IMR-90 (cell line): ENCODE data around the gene FGF21. TPM values are rescaled to one million over a fixed set of nuclear protein-coding genes. Genes with fewer than 3 reads are reported as not detected.
A peak's percentile ranks its signal among the peaks of the same experiment; 100 is the strongest.

Source experiments
- ATAC-seq: fragments of 200-7000 bp; cut with Tn5 transposase; 2 replicates; pipeline ENCODE4 v1.9.1; 2020; ENCODE audit warnings: low read depth, mild to moderate bottlenecking, moderate library complexity
- BruUV-seq: library from RNA; stranded (reverse); fragments of 400-500 nt; replicated peaks from 2 replicates; lab custom pipeline; 2021; lab: Mats Ljungman, UMichigan
- CTCF ChIA-PET: fragments of 300-600 bp; formaldehyde crosslinking; extraction: SDS; loops from one replicate; lab custom pipeline; 2021; ENCODE audit warnings: antibody characterized with exemption; lab: Yijun Ruan, JAX
- POLR2A ChIA-PET: fragments of 300-600 bp; sonication (Branson Sonifier 250); formaldehyde crosslinking; loops from one replicate; lab custom pipeline; 2022; ENCODE audit warnings: antibody characterized with exemption; ENCODE audit not compliant: unreplicated experiment; lab: Charles Lee
- DNase-seq: peaks from one replicate; pipeline ENCODE4 v3.0.0; 2013
- H2AFZ ChIP-seq: replicated peaks from 2 replicates; pipeline ENCODE3; 2013; ENCODE audit warnings: low read length, mild to moderate bottlenecking; ENCODE audit not compliant: poor library complexity
- H2AK5ac ChIP-seq: 2 replicates; pipeline ENCODE4 v1.6.1; 2013; ENCODE audit warnings: low read depth, low read length, inconsistent platforms
- H2AK9ac ChIP-seq: replicated peaks from 2 replicates; pipeline ENCODE3; 2013; ENCODE audit warnings: mild to moderate bottlenecking, low read depth, low read length, moderate library complexity; ENCODE audit not compliant: poor library complexity
- H2BK120ac ChIP-seq: 2 replicates; pipeline ENCODE4 v1.6.1; 2013; ENCODE audit warnings: low read depth, low read length, inconsistent platforms
- H2BK15ac ChIP-seq: 3 replicates; pipeline ENCODE4 v1.6.1; 2013; ENCODE audit warnings: low read depth, low read length, inconsistent platforms
- H2BK20ac ChIP-seq: 2 replicates; pipeline ENCODE4 v1.6.1; 2013; ENCODE audit warnings: low read depth, mild to moderate bottlenecking, inconsistent platforms, low read length, moderate library complexity
- H2BK5ac ChIP-seq: 2 replicates; pipeline ENCODE4 v1.6.1; 2013; ENCODE audit warnings: mild to moderate bottlenecking, low read depth, low read length, inconsistent platforms; ENCODE audit not compliant: poor library complexity, severe bottlenecking
- H3K14ac ChIP-seq: replicated peaks from 2 replicates; pipeline ENCODE4 v1.6.1; 2013; ENCODE audit warnings: low read depth, low read length, inconsistent platforms
- H3K18ac ChIP-seq: 2 replicates; pipeline ENCODE4 v1.6.1; 2013; ENCODE audit warnings: low read depth, low read length, control low read depth
- H3K23ac ChIP-seq: 2 replicates; pipeline ENCODE4 v1.6.1; 2013; ENCODE audit warnings: low read depth, low read length, inconsistent platforms
- H3K27ac ChIP-seq: 2 replicates; pipeline ENCODE4 v1.5.1; 2013; ENCODE audit warnings: mild to moderate bottlenecking, control low read depth, low read length; ENCODE audit not compliant: insufficient read depth
- H3K27me3 ChIP-seq: 2 replicates; pipeline ENCODE4 v1.6.1; 2013; ENCODE audit warnings: low read length; ENCODE audit not compliant: control insufficient read depth, insufficient read depth
- H3K36me3 ChIP-seq: 2 replicates; pipeline ENCODE4 v1.6.1; 2013; ENCODE audit warnings: low read length, mixed read lengths; ENCODE audit not compliant: control insufficient read depth, insufficient read depth
- H3K4ac ChIP-seq: 2 replicates; pipeline ENCODE4 v1.6.1; 2013; ENCODE audit warnings: low read depth, low read length, inconsistent platforms
- H3K4me1 ChIP-seq: 2 replicates; pipeline ENCODE4 v1.6.1; 2013; ENCODE audit warnings: low read length, mixed read lengths; ENCODE audit not compliant: control insufficient read depth, insufficient read depth
- H3K4me2 ChIP-seq: 2 replicates; pipeline ENCODE4 v1.6.1; 2013; ENCODE audit warnings: low read depth, mild to moderate bottlenecking, control low read depth, low read length, moderate library complexity
- H3K4me3 ChIP-seq: 2 replicates; pipeline ENCODE4 v1.5.1; 2013; ENCODE audit warnings: low read depth, mild to moderate bottlenecking, control low read depth, low read length, moderate library complexity; ENCODE audit not compliant: insufficient read depth
- H3K56ac ChIP-seq: 2 replicates; pipeline ENCODE4 v1.6.1; 2013; ENCODE audit warnings: low read length, inconsistent platforms; ENCODE audit not compliant: insufficient read depth; ENCODE audit errors: extremely low read depth
- H3K79me1 ChIP-seq, 2 experiments: 2 replicates each; pipeline ENCODE4 v1.6.1; 2013; ENCODE audit warnings: low read length in 2 of 2, inconsistent platforms in 1 of 2, low read depth in 1 of 2
- H3K9ac ChIP-seq: 2 replicates; pipeline ENCODE4 v1.6.1; 2013; ENCODE audit warnings: low read depth, low read length, control low read depth
- H3K9me1 ChIP-seq: 2 replicates; pipeline ENCODE4 v1.6.1; 2013; ENCODE audit warnings: low read length, inconsistent platforms; ENCODE audit not compliant: insufficient read depth
- H3K9me3 ChIP-seq: 2 replicates; pipeline ENCODE4 v1.6.1; 2013; ENCODE audit warnings: low read length; ENCODE audit not compliant: control insufficient read depth, insufficient read depth
- H4K20me1 ChIP-seq: 2 replicates; pipeline ENCODE4 v1.6.1; 2013; ENCODE audit warnings: low read length, inconsistent platforms; ENCODE audit not compliant: insufficient read depth
- H4K5ac ChIP-seq: 2 replicates; pipeline ENCODE4 v1.6.1; 2013; ENCODE audit warnings: mild to moderate bottlenecking, low read depth, low read length, control low read depth
- H4K8ac ChIP-seq, 2 experiments: 2 replicates each; pipeline ENCODE4 v1.6.1; 2013; ENCODE audit warnings: low read depth in 2 of 2, low read length in 2 of 2, control low read depth in 1 of 2, inconsistent platforms in 1 of 2
- H4K91ac ChIP-seq: 2 replicates; pipeline ENCODE4 v1.6.1; 2013; ENCODE audit warnings: low read depth, low read length, inconsistent platforms; ENCODE audit not compliant: insufficient read depth
- BHLHE40 ChIP-seq: fragments of 150-350 bp; IDR thresholded peaks from 2 replicates; pipeline ENCODE4 v1.6.1; 2016; ENCODE audit warnings: mild to moderate bottlenecking, low read depth, low read length
- CEBPB ChIP-seq: IDR thresholded peaks from 2 replicates; pipeline ENCODE4 v1.6.1; 2012; ENCODE audit warnings: low read depth, low read length, improper control_type of control experiment
- CHD1 ChIP-seq: IDR thresholded peaks from 2 replicates; pipeline ENCODE4 v1.6.1; 2012; ENCODE audit warnings: low read depth, low read length, improper control_type of control experiment
- FOS ChIP-seq: fragments of 150-350 bp; IDR thresholded peaks from 2 replicates; pipeline ENCODE4 v1.6.1; 2016; ENCODE audit warnings: low read depth, low read length
- MAFK ChIP-seq: IDR thresholded peaks from 2 replicates; pipeline ENCODE4 v1.6.1; 2012; ENCODE audit warnings: low read depth, low read length, improper control_type of control experiment
- MAZ ChIP-seq: IDR thresholded peaks from 2 replicates; pipeline ENCODE4 v1.6.1; 2012; ENCODE audit warnings: low read depth, mild to moderate bottlenecking, low read length, improper control_type of control experiment, moderate library complexity, borderline replicate concordance
- MXI1 ChIP-seq: IDR thresholded peaks from 2 replicates; pipeline ENCODE4 v1.6.1; 2012; ENCODE audit warnings: low read depth, mild to moderate bottlenecking, low read length, moderate library complexity, borderline replicate concordance
- NFE2L2 ChIP-seq: fragments of 150-350 bp; IDR thresholded peaks from 2 replicates; pipeline ENCODE4 v1.6.1; 2016; ENCODE audit warnings: low read depth, mild to moderate bottlenecking, low read length
- RCOR1 ChIP-seq: IDR thresholded peaks from 2 replicates; pipeline ENCODE4 v1.6.1; 2012; ENCODE audit warnings: mild to moderate bottlenecking, low read length, improper control_type of control experiment; ENCODE audit not compliant: insufficient replicate concordance
- WGBS, 2 experiments: methylation state at CpG; one replicate each; pipeline versions ENCODE4 v1.1.5 to v1.1.7; 2013; ENCODE audit warnings: missing lambda C conversion rate in 2 of 2; ENCODE audit not compliant: insufficient read length in 1 of 2; ENCODE audit errors: extremely low coverage in 2 of 2; 5-methylcytosine and 5-hydroxymethylcytosine counted together
- dilution Hi-C: fragments of 300-500 bp; cut with HindIII; formaldehyde crosslinking; loops from one replicate; pipeline ENCODE4 v1.14.3; 2018; ENCODE audit warnings: low sequenced_read_pairs; ENCODE audit not compliant: unreplicated experiment
- in situ Hi-C: fragments of 300-500 bp; cut with MboI; formaldehyde crosslinking; loops from 3 replicates; pipeline ENCODE4 v1.14.3; 2019; ENCODE audit warnings: low sequenced_read_pairs, inconsistent platforms, mixed read lengths
- intact Hi-C: fragments of 100-400 bp; cut with micrococcal nuclease; formaldehyde crosslinking; loops from 2 replicates; pipeline ENCODE4 v1.10.0; 2022
- polyA plus RNA-seq, 3 experiments: library from polyadenylated mRNA; depleted of rRNA; stranded (reverse); fragments of >200 nt; gene quantifications; 2 replicates each; pipeline ENCODE4 v1.2.3, GENCODE V29; 2012; ENCODE audit warnings: low replicate concordance in 1 of 3
- total RNA-seq: library from RNA; depleted of rRNA; stranded (reverse); fragments of >200 nt; gene quantifications from 2 replicates; pipeline ENCODE4 v1.2.3, GENCODE V29; 2012
- TF ChIP-seq, protein P1 (sequence below): fragments of 150-350 bp; IDR thresholded peaks from 2 replicates; pipeline ENCODE4 v1.6.1; 2016; ENCODE audit warnings: low read depth, mild to moderate bottlenecking, low read length, moderate library complexity, borderline replicate concordance
- TF ChIP-seq, protein P2 (sequence below): conservative IDR thresholded peaks from 2 replicates; pipeline ENCODE4 v1.5.1; 2012; ENCODE audit warnings: mild to moderate bottlenecking, low read depth, low read length, improper control_type of control experiment
- TF ChIP-seq, protein P3 (sequence below): fragments of 150-350 bp; IDR thresholded peaks from 2 replicates; pipeline ENCODE4 v1.6.1; 2017; ENCODE audit warnings: mild to moderate bottlenecking, antibody characterized with exemption, low read length, low read depth

Gene FGF21
- total and polyA plus RNA-seq, 2 of the 4 experiments (the other 2 are of a cell fraction): not detected

GRCh38 chr19:48780631-48781391, 25.5 kb downstream of the FGF21 start:
- Histone ChIP-seq H4K20me1 (no peaks in the 10 kb centered on the region), H3K9me3 (no peaks in the 10 kb centered on the region), H2BK20ac (no peak overlapping the region; the same call in 1 of the 2 replicates), H2AK9ac (no peak overlapping the region), H3K4ac (peak overlapping the region; percentile 49; the same call in 1 of the 2 replicates), H4K8ac (peak overlapping the region in 1 of 2 experiments; percentile 52; a peak in 1 of 4 replicates), H3K4me3 (no peak overlapping the region), H3K18ac (no peak overlapping the region; the same call in 1 of the 2 replicates), H3K9me1 (no peaks in the 10 kb centered on the region), H2BK5ac (no peak overlapping the region), H3K27ac (no peak overlapping the region; the same call in 1 of the 2 replicates), H3K36me3 (no peaks in the 10 kb centered on the region), H2AK5ac (peak overlapping the region; percentile 24), H2AFZ (peak overlapping the region; percentile 62), H3K4me2 (no peak overlapping the region), H3K79me1 (no peaks in the 10 kb centered on the region), H2BK15ac (peak overlapping the region; percentile 23; the same call in 1 of the 3 replicates), H2BK120ac (peak overlapping the region; percentile 17; the same call in 1 of the 2 replicates), H3K27me3 (peaks cover 6% of the 10 kb centered on the region), H3K4me1 (peaks cover 5% of the 10 kb centered on the region), H3K56ac (no peak overlapping the region), H4K5ac (no peak overlapping the region), H3K23ac (no peak overlapping the region), H3K9ac (no peak overlapping the region), H3K14ac (no peak overlapping the region; the same call in 1 of the 2 replicates), H4K91ac (peak overlapping the region; percentile 40; the same call in 1 of the 2 replicates)
- intact Hi-C loops (loop anchor here (5.0 to 10.0 kb wide), 2 partner anchors 104 to 444 kb away; no protein-coding TSS in a partner anchor), in situ Hi-C loops (no loop called here), dilution Hi-C loops (no loop called here)
- ATAC-seq (peak; percentile 55), DNase-seq (peak; percentile 58)
- TF ChIP-seq MAFK (0 out of 2 replicates have a peak, but pooled peaks have one; percentile 4), RCOR1 (no peak), BHLHE40 (peak; percentile 86), CHD1 (no peak), NFE2L2 (no peak), FOS (peak; percentile 45; the same call in 1 of the 2 replicates), MAZ (no peak), CEBPB (no peak), MXI1 (no peak)
- TF ChIP-seq, protein P1, sequence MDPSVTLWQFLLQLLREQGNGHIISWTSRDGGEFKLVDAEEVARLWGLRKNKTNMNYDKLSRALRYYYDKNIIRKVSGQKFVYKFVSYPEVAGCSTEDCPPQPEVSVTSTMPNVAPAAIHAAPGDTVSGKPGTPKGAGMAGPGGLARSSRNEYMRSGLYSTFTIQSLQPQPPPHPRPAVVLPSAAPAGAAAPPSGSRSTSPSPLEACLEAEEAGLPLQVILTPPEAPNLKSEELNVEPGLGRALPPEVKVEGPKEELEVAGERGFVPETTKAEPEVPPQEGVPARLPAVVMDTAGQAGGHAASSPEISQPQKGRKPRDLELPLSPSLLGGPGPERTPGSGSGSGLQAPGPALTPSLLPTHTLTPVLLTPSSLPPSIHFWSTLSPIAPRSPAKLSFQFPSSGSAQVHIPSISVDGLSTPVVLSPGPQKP: no peak
- TF ChIP-seq, protein P2, sequence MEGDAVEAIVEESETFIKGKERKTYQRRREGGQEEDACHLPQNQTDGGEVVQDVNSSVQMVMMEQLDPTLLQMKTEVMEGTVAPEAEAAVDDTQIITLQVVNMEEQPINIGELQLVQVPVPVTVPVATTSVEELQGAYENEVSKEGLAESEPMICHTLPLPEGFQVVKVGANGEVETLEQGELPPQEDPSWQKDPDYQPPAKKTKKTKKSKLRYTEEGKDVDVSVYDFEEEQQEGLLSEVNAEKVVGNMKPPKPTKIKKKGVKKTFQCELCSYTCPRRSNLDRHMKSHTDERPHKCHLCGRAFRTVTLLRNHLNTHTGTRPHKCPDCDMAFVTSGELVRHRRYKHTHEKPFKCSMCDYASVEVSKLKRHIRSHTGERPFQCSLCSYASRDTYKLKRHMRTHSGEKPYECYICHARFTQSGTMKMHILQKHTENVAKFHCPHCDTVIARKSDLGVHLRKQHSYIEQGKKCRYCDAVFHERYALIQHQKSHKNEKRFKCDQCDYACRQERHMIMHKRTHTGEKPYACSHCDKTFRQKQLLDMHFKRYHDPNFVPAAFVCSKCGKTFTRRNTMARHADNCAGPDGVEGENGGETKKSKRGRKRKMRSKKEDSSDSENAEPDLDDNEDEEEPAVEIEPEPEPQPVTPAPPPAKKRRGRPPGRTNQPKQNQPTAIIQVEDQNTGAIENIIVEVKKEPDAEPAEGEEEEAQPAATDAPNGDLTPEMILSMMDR: no peak
- TF ChIP-seq, protein P3, sequence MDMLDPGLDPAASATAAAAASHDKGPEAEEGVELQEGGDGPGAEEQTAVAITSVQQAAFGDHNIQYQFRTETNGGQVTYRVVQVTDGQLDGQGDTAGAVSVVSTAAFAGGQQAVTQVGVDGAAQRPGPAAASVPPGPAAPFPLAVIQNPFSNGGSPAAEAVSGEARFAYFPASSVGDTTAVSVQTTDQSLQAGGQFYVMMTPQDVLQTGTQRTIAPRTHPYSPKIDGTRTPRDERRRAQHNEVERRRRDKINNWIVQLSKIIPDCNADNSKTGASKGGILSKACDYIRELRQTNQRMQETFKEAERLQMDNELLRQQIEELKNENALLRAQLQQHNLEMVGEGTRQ: peak; percentile 87
- WGBS, 2 experiments: 62% methylated on average over 3 of the region's 14 CpGs; no CpG with 5 or more reads in 1 of the 2 experiments
- POLR2A ChIA-PET: no interaction called here
- CTCF ChIA-PET: no interaction called here
- BruUV-seq: no TSS peak
